GM10248 (cell line): Measurements from ENCODE around the gene SH3RF3.

Experiments
- CTCF ChIA-PET: fragments of 300-600 bp; sonication (Branson Sonifier 250); formaldehyde crosslinking; extraction: SDS; loops from one replicate; lab custom pipeline; 2021; ENCODE audit warnings: antibody characterized with exemption; lab: Yijun Ruan, JAX
- POLR2A ChIA-PET: fragments of 350-650 bp; sonication (Branson Sonifier 250); formaldehyde crosslinking; extraction: SDS; loops from one replicate; lab custom pipeline; 2020; ENCODE audit warnings: antibody characterized with exemption; lab: Yijun Ruan, JAX
- DNase-seq: peaks from one replicate; pipeline ENCODE4 v3.0.0; 2012; ENCODE audit errors: extremely low spot score
- TF ChIP-seq, protein P1 (sequence below): IDR thresholded peaks from 2 replicates; pipeline ENCODE4 v1.5.1; 2012; ENCODE audit warnings: mild to moderate bottlenecking, low read depth; ENCODE audit errors: extremely low read depth, missing control alignments, control extremely low read depth

The SH3RF3 gene

DNA sequence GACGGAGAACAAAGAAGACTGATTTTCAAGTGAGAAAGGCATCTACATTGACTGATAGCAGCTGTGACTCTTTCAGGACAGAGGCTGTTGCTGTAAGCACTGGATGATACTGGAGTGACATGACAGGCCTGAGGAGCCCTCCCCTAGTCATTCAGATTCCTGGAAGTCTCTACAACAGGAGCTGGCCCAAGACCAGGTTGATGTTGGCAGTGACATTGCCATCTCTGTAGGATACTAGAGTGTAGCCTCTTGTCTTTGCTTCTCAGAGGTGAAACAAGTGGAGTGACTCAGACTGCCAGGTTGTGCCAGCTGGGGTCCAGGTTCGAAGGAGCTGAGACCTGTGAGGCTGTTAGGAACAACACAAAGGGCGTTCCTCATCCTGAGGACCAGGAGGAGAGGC is 44.7 kb upstream of the SH3RF3 start:
- DNase-seq: peak; percentile 7
- ChIA-PET CTCF (no interaction called here), POLR2A (no interaction called here)
- TF ChIP-seq, protein P1, sequence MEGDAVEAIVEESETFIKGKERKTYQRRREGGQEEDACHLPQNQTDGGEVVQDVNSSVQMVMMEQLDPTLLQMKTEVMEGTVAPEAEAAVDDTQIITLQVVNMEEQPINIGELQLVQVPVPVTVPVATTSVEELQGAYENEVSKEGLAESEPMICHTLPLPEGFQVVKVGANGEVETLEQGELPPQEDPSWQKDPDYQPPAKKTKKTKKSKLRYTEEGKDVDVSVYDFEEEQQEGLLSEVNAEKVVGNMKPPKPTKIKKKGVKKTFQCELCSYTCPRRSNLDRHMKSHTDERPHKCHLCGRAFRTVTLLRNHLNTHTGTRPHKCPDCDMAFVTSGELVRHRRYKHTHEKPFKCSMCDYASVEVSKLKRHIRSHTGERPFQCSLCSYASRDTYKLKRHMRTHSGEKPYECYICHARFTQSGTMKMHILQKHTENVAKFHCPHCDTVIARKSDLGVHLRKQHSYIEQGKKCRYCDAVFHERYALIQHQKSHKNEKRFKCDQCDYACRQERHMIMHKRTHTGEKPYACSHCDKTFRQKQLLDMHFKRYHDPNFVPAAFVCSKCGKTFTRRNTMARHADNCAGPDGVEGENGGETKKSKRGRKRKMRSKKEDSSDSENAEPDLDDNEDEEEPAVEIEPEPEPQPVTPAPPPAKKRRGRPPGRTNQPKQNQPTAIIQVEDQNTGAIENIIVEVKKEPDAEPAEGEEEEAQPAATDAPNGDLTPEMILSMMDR: no peak

DNA sequence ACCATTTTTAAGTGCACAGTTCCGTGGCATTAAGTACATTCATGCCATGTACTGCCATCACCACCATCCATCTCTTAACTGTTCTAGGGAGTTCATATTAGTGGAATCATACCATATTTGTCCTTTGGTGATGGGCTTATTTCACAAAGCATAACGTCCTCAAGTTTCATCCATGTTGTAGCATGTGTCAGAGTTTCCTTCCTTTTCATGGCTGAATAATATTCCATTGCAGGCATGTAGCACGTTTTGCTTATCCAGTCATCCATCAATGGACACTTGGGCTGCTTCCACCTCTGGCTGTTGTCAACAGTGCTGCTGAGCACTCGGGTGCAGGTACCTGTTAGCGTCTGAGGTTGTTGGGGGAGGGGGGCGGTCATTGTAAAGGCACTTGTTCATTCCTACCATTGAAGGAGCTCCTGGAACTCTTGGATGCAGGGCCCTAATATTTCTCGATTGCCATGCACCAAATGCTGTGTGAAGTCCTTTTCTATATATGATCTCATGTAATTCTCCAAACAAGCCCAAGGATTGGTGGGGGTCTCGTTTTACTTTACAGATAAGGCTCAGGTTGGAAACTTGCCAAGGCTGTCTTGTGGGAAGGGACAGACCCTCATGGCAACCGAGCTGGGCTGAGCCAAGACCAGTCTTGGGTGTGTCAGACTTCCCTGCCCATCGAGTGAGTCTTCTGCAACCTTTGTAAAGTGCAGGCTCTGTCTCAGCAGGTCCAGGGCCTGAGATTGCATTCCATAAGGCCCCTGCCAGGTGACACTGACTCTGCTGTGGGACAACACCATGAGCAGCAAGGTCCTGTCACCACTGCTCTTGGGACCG is 42.9 kb upstream of the SH3RF3 start:
- no peak for DNase-seq
- ChIA-PET CTCF (no interaction called here), POLR2A (no interaction called here)
- TF ChIP-seq, protein P1: no peak

DNA sequence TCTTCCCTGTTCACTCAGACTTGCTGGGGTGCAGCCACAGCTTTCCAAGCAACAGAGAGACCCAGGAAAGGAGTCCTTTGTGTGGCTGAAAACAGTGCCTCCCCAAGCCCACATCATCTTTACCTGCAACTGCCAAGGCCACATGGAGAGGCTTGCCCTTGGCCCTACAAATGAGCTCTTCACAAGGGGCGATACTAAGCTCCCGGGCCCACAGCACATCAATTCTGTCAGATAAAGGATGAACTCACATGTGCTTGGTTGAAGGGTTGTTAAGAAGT is 42.3 kb upstream of the SH3RF3 start:
- CTCF ChIA-PET: no interaction called here
- POLR2A ChIA-PET: no interaction called here
- no peak for DNase-seq
- TF ChIP-seq, protein P1: no peak

DNA sequence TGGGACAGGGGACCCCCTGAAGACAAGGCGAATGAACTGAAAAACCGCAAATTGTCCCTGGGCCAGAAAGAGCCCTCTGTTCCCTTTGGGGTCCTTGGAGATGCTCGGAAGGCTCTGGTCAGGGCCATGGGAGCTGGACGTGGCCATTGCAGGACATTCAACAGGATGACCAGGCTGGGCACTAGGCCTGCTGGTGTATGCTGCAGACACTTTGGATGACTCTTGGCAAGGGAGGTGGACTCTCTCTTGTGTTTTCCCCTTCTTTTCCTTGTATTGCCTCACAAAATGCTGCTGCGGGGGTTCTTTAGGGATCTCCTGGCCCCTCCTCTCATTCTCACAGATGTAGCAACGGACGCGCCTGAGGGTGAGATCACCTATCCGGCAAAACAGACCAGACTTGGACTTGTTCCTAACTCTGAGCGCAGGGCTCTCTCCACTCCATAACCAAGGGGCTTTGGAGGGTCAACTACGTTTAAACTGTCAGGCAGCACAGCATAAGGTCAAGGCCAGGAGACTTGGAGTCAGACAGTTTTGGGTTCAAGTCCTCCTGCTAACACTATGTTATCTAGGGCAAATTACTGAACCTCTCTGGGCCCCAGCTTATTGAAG is 41.8 kb upstream of the SH3RF3 start:
- TF ChIP-seq, protein P1: no peak
- ChIA-PET POLR2A (no interaction called here), CTCF (no interaction called here)
- DNase-seq: no peak

DNA sequence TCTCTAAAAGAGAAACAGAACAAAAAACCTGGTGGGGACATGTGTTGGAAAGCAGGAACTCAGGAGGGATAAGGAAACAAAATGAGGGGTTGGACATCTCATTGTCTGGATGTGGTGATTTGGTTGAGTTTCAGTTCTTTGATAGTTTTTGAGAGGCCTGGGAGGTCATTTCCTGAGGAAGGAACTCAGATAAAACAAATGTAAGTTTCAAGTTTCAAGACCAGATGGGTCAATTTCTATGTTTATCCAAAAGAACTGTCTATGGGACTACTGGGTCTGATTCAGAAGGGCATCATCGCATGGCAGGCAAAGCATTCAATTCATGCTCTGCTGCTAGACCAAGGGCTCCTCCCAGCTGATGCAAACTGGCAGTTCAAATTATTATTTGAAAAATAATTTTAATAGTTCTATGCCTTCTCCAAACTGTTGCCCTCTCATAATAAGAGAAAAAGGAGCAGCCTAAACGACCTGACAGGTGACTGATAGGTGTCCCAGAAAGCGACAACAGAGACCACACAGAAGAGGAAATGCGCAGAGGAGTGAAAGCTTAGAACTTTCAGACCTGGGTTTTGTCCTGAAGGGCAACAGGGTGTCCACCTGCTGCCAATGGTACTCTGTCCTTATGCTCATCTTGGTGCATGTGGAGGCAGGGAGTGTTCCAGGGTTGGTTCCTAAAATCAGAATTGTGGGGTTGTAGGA is 39.3 kb upstream of the SH3RF3 start:
- TF ChIP-seq, protein P1: no peak
- no peak for DNase-seq
- ChIA-PET CTCF (interaction anchor here (0.8 kb wide), 1 partner anchor 9 kb away, joined by 3 read pairs; no protein-coding TSS in a partner anchor), POLR2A (no interaction called here)

DNA sequence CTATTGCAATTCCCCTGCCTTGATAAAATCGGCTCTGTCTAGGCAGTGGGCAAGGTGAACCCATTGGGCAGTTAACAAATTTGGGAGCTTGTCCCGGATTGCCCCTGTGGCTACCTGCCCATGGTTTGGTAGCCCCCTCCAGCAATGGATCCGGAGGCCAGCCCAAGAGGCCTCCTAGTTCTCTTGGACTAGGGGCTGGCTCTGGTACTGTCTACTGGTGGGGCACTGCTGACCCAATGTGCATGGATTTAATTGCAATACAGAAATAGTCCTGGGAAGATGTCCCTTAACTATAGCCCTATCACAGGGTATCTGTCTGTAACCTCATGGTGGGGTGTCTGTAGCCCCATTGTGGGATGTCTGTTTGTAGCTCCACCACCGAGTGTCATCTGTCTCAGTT is 37.5 kb upstream of the SH3RF3 start:
- no peak for DNase-seq
- TF ChIP-seq, protein P1: no peak
- ChIA-PET POLR2A (no interaction called here), CTCF (no interaction called here)
